T-helper 1 cell treated with Interleukin-12 subunit alpha and Interleukin-12 subunit beta and Interleukin-4 antibody, amounts not matched to agents 30 μg/mL and 1 μg/mL, for 36 hours (primary cell): Measurements from ENCODE around the gene GIGYF1.
"Not testable (repeated sequence)": the region's sequence is repeated elsewhere in the genome, so short reads cannot be mapped to it uniquely, and the experiment has no call there.

Experiments
- H3K27ac Mint-ChIP-seq: one replicate; pipeline ENCODE4 v1.8.0; 2021; ENCODE audit warnings: mild to moderate bottlenecking, mixed read lengths
- H3K27me3 Mint-ChIP-seq: one replicate; pipeline ENCODE4 v1.8.0; 2021; ENCODE audit warnings: low read depth, mixed read lengths
- H3K36me3 Mint-ChIP-seq: one replicate; pipeline ENCODE4 v1.8.0; 2021; ENCODE audit warnings: low read depth, mixed read lengths
- H3K4me1 Mint-ChIP-seq: one replicate; pipeline ENCODE4 v1.8.0; 2021; ENCODE audit warnings: low read depth, mixed read lengths
- H3K4me3 Mint-ChIP-seq: one replicate; pipeline ENCODE4 v1.8.0; 2021; ENCODE audit warnings: mild to moderate bottlenecking, moderate library complexity, mixed read lengths
- H3K9me3 Mint-ChIP-seq: one replicate; pipeline ENCODE4 v1.8.0; 2021; ENCODE audit warnings: mixed read lengths

The GIGYF1 gene

DNA sequence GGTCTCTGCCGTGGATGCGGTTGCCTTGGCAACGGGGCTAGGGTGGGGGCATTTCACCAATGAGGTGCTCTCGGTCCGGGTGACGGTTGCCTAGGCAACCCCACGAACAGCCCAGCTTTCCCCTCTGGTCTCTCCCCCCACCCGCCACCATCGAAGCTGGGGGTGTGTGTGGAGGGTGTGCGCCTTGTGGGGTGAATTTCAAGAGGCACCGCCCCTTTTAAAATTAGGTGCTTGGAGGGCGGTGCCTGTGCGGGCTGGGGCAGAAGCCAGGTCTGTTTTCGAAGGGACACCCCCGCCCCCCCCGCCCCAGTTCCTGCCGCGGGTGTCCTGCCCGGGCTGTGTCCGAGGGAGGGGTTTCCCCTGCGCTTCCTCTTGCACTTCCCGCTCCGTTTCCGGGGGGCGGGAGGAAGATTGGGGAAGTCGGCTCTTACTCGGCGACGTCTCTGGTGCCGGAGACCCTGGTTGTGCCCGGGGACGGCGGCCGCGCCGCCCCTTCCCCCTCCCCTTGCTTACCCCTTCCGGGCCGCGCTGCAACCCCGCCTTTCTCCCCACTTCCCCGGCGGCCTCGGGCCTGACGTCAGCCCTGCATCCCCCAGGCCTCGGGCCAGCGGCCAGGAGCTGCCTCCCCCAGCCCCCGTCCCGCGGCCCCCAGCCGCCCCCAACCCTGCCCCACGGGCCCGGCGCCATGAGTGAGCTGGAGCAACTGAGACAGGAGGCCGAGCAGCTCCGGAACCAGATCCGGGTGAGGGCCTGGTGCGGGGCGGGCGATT is 18.3 kb downstream of the GIGYF1 start:
- Mint-ChIP-seq H3K9me3 (no peaks in the 10 kb centered on the region), H3K27ac (peak overlapping the region; percentile 80), H3K27me3 (peaks cover 9% of the 10 kb centered on the region), H3K4me1 (peaks cover 8% of the 10 kb centered on the region), H3K4me3 (peak overlapping the region; percentile 86), H3K36me3 (peaks cover 14% of the 10 kb centered on the region)

DNA sequence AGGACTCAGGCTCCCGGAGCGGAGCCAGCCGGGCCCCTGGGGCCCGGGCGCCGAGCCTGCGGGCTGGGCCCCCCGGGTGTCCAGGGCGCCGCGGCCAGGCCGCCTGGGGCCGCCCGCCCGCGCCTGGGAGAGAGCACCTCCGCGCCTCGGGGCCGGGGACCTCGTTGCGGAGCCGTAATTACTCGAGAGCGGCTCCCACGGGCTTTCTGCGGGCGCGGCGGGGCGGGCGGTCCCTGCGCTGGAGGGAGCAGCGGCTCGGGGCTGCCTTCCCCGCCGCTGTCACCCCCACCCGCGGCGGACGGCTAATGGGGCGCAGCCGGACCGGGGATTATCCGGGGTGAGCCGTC is 19.0 kb downstream of the GIGYF1 start:
- Mint-ChIP-seq H3K27me3 (peaks cover 12% of the 10 kb centered on the region), H3K4me3 (peak overlapping the region; percentile 98), H3K4me1 (peaks cover 6% of the 10 kb centered on the region), H3K27ac (no peak overlapping the region), H3K9me3 (no peaks in the 10 kb centered on the region), H3K36me3 (peaks cover 13% of the 10 kb centered on the region)

DNA sequence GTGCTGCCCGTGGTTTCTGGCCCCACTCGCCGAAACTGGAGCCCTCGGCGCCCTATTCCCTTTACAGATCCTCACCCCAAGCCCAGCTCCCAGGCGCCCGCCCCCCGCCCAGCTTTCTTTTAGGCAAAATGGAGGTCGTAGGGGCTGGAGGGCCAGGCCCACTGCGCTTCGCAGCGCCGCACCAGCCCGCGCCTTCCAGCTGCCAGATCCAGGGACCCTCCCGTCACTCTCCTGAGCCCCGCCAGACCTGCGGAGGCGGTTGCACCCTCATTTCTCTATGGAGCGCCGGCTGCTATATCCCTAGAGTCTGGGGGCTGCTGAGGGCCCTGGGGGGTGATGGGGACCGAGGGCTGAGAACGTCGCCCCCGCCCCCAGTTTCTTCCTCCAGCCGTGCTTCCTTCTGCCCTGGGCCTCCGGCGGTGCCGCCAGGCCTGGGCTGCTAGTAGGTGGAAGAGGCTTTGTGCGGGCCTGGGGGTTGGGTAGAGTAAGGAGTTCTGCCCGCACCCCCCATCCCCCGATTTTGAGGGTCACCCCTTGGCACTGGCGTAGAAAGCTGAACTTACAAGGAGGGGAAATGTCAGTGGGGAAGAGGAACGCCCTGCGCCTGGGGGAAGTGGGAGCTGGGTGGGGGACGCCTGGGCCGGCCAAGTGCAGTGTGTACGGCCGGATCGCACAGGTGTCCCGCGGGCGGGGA is 19.5 kb downstream of the GIGYF1 start:
- Mint-ChIP-seq H3K36me3 (peaks cover 11% of the 10 kb centered on the region), H3K4me1 (peaks cover 5% of the 10 kb centered on the region), H3K27me3 (peaks cover 16% of the 10 kb centered on the region), H3K9me3 (no peaks in the 10 kb centered on the region), H3K4me3 (peak overlapping the region; percentile 98), H3K27ac (peak overlapping the region; percentile 91)

DNA sequence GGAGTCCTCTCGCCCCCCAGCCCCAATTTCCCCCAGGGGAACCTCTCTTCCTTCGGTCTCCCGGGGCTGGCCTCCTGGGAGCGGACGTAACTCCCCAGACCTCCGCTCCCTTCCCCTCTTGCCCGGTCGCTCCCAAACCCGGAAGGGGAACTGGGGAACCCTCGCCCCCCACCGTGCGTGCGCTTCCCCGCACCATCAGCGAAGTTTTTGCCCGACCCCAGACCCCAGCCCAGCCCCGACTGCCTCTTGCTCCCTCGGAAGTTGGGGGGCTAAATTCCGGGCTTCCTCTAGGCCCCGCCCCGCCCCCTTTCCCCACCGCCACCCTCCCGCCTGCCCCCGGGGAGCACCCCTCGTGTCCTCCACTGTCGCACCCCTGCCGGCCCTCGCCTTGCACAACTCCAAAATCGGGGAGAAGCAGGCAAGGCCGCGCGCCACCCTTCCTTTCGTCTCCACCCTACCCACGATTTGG is 20.1 kb downstream of the GIGYF1 start:
- peak overlapping the region; percentile 91 for H3K27ac Mint-ChIP-seq

DNA sequence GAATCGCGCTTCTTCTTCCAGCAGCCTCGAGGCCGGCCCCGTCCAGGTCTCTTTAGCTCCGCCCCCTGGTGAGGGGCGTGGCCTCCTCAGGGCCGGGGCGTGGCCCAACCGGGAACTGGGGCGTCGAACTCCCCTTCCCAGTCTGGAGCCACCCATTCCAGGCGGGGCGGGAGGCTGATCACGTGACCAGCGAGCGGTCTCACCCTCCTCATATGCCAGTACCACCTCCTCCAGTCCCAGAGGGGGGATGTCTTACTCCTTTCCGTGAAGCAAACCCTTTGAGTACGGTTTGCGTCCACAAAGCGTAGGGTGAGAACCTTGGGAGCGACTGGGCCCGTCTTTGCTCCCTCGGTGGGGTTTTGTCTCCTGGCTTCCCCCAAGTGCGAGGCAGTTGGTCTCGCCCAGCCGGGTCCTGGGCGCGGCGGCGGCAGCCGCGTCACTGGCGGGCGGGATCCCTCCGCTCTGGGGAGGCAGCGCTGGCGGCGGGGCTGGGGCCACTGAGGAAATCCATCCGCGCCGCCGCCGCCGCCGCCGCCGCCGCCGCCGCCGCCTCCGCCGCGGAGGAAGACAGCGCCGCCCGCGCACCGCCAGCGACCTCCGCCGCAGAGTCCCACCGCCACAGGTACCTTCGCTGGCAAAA is 20.6 kb downstream of the GIGYF1 start, which contains the start of gene GNB2:
GNB2 (plus strand) TSS at position 439 of the 640 bp plus-strand sequence. CDS start 2,526 bp downstream, outside the sequence.
- Mint-ChIP-seq H3K4me3 (peak within 1 kb of the TSS; percentile 98), H3K4me1 (peaks cover 5% of the 10 kb centered on the region), H3K36me3 (peaks cover 11% of the 10 kb centered on the region), H3K27me3 (peaks cover 19% of the 10 kb centered on the region), H3K9me3 (no peaks in the 10 kb centered on the region), H3K27ac (peak within 1 kb of the TSS; percentile 93)

More for the DNA sequence above, 20.1 kb downstream of the GIGYF1 start:
- peaks cover 11% of the 10 kb centered on the region for H3K36me3 Mint-ChIP-seq
- H3K4me1 Mint-ChIP-seq = peaks cover 5% of the 10 kb centered on the region
- no peaks in the 10 kb centered on the region for H3K9me3 Mint-ChIP-seq
- peaks cover 19% of the 10 kb centered on the region for H3K27me3 Mint-ChIP-seq
- peak overlapping the region; percentile 98 for H3K4me3 Mint-ChIP-seq

DNA sequence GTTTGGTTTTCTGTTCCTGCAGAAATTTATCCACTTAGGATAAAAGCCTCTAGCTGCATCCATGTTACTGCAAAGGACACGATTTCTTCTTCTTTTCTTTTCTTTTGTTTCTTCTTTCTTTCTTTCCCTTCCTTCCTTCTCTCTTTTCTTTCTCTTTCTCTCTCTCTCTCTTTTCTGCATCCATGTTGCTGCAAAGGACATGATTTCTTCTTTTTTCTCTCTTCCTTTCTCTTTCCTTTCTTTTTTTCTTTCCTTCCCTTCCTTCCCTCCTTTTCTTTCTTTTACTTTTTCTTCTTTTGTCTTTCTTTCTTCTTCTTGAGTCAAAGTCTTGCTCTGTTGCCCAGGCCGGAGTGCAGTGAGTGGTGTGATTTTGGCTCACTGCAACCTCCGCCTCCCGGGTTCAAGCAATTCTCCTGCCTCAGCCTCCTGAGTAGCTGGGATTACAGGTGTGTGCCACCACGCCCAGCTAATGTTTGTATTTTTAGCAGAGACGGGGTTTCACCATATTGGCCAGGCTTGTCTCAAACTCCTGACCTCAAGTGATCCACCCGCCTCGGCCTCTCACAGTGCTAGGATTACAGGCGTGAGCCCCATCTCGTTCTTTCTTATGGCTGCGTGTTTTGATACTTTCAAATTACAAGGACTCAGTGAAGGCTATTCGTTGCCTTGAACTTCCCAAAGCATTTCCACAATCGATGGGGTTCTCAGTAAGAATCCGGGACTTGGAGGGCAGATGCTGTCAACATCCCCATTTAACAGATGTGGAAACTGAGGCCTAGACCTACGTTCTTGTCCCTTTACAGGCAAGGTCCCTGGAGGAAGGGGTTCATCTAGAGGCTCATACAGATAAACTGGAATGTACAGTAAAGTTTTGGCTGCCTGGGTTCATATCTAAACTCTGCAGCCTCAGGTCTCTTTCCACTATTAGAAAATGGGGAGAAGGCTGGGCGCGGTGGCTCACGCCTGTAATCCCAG is 22.4 kb downstream of the GIGYF1 start:
- Mint-ChIP-seq H3K9me3 (no peaks in the 10 kb centered on the region), H3K4me3 (no peak overlapping the region), H3K27me3 (peaks cover 29% of the 10 kb centered on the region), H3K4me1 (peaks cover 5% of the 10 kb centered on the region), H3K36me3 (peaks cover 8% of the 10 kb centered on the region), H3K27ac (no peak overlapping the region)

DNA sequence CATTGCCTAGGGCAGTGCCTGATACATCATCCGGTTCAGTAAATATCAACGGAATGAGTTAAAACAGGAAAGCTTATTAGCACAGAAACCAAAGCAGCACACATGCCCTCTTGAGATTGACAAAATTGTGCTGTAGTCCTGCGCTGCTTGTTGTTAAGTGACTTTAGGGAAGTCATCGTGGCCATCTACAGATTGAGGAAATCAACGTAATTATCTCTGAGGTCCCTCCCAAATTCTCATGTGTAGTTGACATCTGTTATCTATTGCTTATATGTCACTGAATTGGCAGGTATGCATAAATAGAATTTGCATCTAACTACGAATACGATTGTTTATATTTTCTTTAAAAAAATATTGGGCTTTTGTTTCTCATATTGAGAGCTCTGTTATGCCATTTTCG is 24.0 kb downstream of the GIGYF1 start:
- Mint-ChIP-seq H3K4me1 (peaks cover 2% of the 10 kb centered on the region), H3K27me3 (peaks cover 34% of the 10 kb centered on the region), H3K36me3 (peaks cover 4% of the 10 kb centered on the region), H3K27ac (no peak overlapping the region), H3K9me3 (no peaks in the 10 kb centered on the region), H3K4me3 (no peak overlapping the region)

DNA sequence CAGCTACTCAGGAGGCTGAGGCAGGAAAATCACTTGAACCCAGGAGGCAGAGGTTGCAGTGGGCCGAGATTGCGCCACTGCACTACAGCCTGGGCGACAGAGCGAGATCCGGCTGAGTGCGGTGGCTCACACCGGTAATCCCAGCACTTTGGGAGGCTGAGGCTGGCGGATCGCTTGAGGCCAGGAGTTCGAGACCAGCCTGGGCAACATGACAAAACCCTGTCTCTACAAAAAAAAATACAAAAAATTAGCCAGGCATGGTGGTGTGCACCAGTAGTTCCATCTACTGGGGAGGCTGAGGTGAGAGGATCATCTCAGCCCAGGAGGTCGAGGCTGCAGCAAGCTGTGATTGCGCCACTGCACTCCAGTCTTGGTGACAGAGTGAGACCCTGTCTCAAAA is 24.9 kb downstream of the GIGYF1 start:
- H3K9me3 Mint-ChIP-seq, H3K27ac Mint-ChIP-seq, H3K4me3 Mint-ChIP-seq, H3K4me1 Mint-ChIP-seq, H3K36me3 Mint-ChIP-seq: not testable (repeated sequence)
- peaks cover 34% of the 10 kb centered on the region for H3K27me3 Mint-ChIP-seq

DNA sequence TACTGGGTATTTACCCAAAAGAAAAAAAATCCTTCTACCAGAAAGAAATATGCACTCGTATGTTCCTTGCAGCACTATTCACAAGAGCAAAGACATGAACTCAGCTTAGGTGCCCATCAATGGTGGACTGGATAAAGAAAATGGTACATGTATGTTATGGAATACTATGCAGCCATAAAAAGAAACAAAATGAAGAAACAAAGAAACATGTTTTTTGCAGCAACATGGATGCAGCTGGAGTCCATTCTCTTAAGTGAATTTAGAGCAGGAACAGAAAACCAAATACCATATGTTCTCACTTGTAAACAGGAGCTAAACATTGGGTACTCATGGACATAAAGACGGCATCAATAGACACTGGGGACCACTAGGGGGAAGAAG is 26.0 kb downstream of the GIGYF1 start:
- Mint-ChIP-seq H3K4me3 (no peak overlapping the region), H3K27me3 (peaks cover 34% of the 10 kb centered on the region), H3K27ac (no peak overlapping the region), H3K9me3 (no peaks in the 10 kb centered on the region), H3K36me3 (peaks cover 1% of the 10 kb centered on the region), H3K4me1 (peaks cover 2% of the 10 kb centered on the region)

DNA sequence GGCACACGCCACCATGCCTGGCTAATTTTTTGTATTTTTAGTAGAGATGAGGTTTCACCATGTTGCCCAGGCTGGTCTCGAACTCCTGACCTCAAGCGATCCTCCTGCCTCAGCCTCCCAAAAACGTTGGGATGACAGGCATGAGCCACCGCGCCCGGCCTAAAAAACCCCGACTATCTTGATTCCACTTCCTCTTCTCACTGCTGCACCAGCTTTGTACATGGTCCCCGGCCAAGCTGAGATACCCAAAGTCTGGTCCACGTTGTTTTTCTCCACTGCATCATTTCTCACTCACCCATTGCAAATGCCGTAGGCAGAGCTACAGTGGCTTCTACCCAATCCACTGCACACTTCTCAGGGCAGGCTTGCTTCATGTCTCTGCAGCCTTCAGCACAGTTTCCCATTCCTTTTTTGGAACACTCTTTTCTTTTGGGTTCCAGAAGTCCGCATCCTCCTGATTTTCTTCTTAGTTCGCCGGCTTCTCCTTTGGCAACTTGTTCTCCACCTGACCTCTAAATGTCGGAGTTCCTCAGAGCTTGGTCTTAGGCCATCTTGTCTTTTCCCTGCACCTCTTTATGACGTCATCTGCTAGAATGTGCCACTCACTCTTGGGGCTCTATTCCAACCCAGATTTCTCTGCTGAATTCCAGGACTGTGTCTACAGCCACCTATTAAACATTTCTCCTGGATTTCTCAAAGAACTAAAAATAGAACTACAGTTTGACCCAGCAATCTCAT is 26.6 kb downstream of the GIGYF1 start:
- peaks cover 1% of the 10 kb centered on the region for H3K36me3 Mint-ChIP-seq
- H3K9me3 Mint-ChIP-seq = no peaks in the 10 kb centered on the region
- H3K4me1 Mint-ChIP-seq = peaks cover 2% of the 10 kb centered on the region
- no peak overlapping the region for H3K27ac Mint-ChIP-seq
- peaks cover 34% of the 10 kb centered on the region for H3K27me3 Mint-ChIP-seq
- no peak overlapping the region for H3K4me3 Mint-ChIP-seq

DNA sequence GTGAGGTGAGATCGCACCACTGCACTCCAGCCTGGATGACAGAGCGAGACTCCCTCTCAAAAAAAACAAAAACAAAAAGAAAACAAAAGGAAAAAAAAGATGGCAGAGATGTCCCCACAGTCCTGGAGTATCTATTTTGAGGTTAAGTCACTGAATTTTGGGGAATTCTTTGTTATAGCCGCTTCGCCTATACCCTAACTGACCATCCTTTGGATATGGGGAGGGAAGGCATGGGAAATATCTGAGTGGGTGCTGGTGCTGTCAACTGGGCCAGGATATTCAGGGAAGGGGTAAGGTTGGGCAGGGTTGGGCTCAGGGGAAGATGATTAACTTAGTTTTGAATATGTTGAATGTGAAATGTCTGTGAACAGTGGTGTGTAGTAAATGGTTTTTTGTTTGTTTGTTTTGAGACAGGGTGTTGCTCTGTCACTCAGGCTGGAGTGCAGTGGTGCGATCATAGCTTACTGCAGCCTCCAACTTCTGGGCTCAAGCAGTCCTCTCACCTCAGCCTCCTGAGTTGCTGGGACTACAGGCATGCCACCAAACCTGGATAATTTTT is 28.8 kb downstream of the GIGYF1 start:
- no peak overlapping the region for H3K27ac Mint-ChIP-seq
- H3K36me3 Mint-ChIP-seq = peaks cover 1% of the 10 kb centered on the region
- peaks cover 2% of the 10 kb centered on the region for H3K4me1 Mint-ChIP-seq
- H3K9me3 Mint-ChIP-seq = no peaks in the 10 kb centered on the region
- peaks cover 25% of the 10 kb centered on the region for H3K27me3 Mint-ChIP-seq
- H3K4me3 Mint-ChIP-seq = no peak overlapping the region

DNA sequence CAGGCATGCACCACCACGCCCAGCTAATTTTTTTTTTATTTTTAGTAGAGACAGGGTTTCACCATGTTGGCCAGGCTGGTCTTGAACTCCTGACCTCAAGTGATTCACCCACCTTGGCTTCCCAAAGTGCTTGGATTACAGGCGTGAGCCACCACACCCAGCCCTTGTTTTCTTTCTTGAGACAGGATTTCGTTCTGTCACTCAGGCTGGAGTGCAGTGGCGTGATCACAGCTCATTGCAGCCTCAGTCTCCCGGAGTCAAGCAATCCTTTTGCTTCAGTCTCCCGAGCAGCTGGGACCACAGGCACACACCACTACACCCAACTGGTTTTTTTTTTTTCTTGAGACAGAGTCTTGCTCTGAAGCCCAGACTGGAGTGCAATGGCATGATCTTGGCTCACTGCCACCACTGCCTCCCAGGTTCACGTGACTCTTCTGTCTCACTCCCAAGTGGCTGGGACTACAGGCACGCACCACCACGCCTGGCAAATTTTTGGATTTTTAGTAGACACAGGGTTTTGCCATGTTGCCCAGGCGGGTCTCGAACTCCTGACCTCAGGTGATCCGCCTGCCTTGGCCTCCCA is 31.8 kb downstream of the GIGYF1 start:
- not testable (repeated sequence) for H3K36me3 Mint-ChIP-seq, H3K27ac Mint-ChIP-seq, H3K4me3 Mint-ChIP-seq, H3K9me3 Mint-ChIP-seq, H3K4me1 Mint-ChIP-seq
- H3K27me3 Mint-ChIP-seq = peaks cover 25% of the 10 kb centered on the region
